WTC11 (cell line): ENCODE measurements around the gene FLT4. TPM values are rescaled to one million over a fixed set of nuclear protein-coding genes. Genes with fewer than 3 reads are reported as not detected.

Experiments
- ATAC-seq: fragments of 200-7000 bp; cut with Tn5 transposase; 2 replicates; pipeline ENCODE4 v1.10.0; 2021; ENCODE audit warnings: mild to moderate bottlenecking, moderate library complexity
- CTCF ChIA-PET: fragments of 300-600 bp; sonication (Branson Sonifier 250); formaldehyde crosslinking; loops from one replicate; lab custom pipeline; 2021; ENCODE audit warnings: antibody characterized with exemption; lab: Charles Lee
- POLR2A ChIA-PET: fragments of 350-600 bp; sonication (Branson Sonifier 250); formaldehyde crosslinking; loops from one replicate; lab custom pipeline; 2021; ENCODE audit warnings: antibody characterized with exemption; lab: Charles Lee
- DNase-seq: peaks from one replicate; pipeline ENCODE4 v3.0.0; 2021; ENCODE audit warnings: low spot score
- H3K27ac Mint-ChIP-seq: 2 replicates; pipeline ENCODE4 v1.8.0; 2021; ENCODE audit warnings: mixed read lengths
- H3K27me3 Mint-ChIP-seq: 2 replicates; pipeline ENCODE4 v1.8.0; 2021; ENCODE audit warnings: low read depth, mild to moderate bottlenecking, moderate library complexity, mixed read lengths
- H3K36me3 Mint-ChIP-seq: 2 replicates; pipeline ENCODE4 v1.8.0; 2021; ENCODE audit warnings: mixed read lengths
- H3K4me1 Mint-ChIP-seq: 2 replicates; pipeline ENCODE4 v1.8.0; 2022; ENCODE audit warnings: mixed read lengths
- H3K4me3 Mint-ChIP-seq: 2 replicates; pipeline ENCODE4 v1.8.0; 2021; ENCODE audit warnings: mild to moderate bottlenecking, moderate library complexity, mixed read lengths
- H3K9me3 Mint-ChIP-seq: 2 replicates; pipeline ENCODE4 v1.8.0; 2021; ENCODE audit warnings: mixed read lengths
- ARID4B ChIP-seq: sonication (generic); formaldehyde crosslinking; IDR thresholded peaks from 2 replicates; pipeline ENCODE4 v1.8.0; 2023; ENCODE audit warnings: missing genetic modification reagents, mild to moderate bottlenecking, borderline replicate concordance
- CREM ChIP-seq: sonication (generic); formaldehyde crosslinking; IDR thresholded peaks from 2 replicates; pipeline ENCODE4 v1.8.1; 2022; ENCODE audit warnings: mild to moderate bottlenecking, missing genetic modification reagents, moderate library complexity
- EMX1 ChIP-seq: fragments of 250-450 bp; sonication (Bioruptor Pico); IDR thresholded peaks from 2 replicates; pipeline ENCODE4 v1.8.0; 2021; ENCODE audit warnings: mild to moderate bottlenecking
- JAZF1 ChIP-seq: fragments of 250-450 bp; sonication (Bioruptor Pico); IDR thresholded peaks from 2 replicates; pipeline ENCODE4 v1.9.0; 2021; ENCODE audit warnings: moderate library complexity, mild to moderate bottlenecking, inconsistent platforms
- MYBL2 ChIP-seq: sonication (generic); formaldehyde crosslinking; IDR thresholded peaks from 2 replicates; pipeline ENCODE4 v1.8.1; 2023; ENCODE audit warnings: mild to moderate bottlenecking, moderate library complexity, missing genetic modification reagents
- NR1H2 ChIP-seq: sonication (generic); formaldehyde crosslinking; IDR thresholded peaks from 2 replicates; pipeline ENCODE4 v1.9.0; 2021; ENCODE audit warnings: mild to moderate bottlenecking, moderate library complexity, missing genetic modification reagents
- PRRX2 ChIP-seq: fragments of 250-450 bp; sonication (Bioruptor Pico); IDR thresholded peaks from 2 replicates; pipeline ENCODE4 v1.8.0; 2021; ENCODE audit warnings: mild to moderate bottlenecking
- RELA ChIP-seq: sonication (generic); formaldehyde crosslinking; IDR thresholded peaks from 2 replicates; pipeline ENCODE4 v1.8.1; 2022; ENCODE audit warnings: missing genetic modification reagents, mild to moderate bottlenecking, borderline replicate concordance
- SMAD3 ChIP-seq: sonication (generic); formaldehyde crosslinking; IDR thresholded peaks from 2 replicates; pipeline ENCODE4 v1.8.0; 2022; ENCODE audit warnings: missing genetic modification reagents, mild to moderate bottlenecking, borderline replicate concordance
- SOX15 ChIP-seq: fragments of 250-450 bp; sonication (Bioruptor Pico); IDR thresholded peaks from 2 replicates; pipeline ENCODE4 v1.9.0; 2021; ENCODE audit warnings: mild to moderate bottlenecking
- TEAD4 ChIP-seq: sonication (generic); formaldehyde crosslinking; IDR thresholded peaks from 2 replicates; pipeline ENCODE4 v1.8.0; 2022; ENCODE audit warnings: mild to moderate bottlenecking, missing genetic modification reagents
- ZBTB21 ChIP-seq: sonication (generic); formaldehyde crosslinking; IDR thresholded peaks from 2 replicates; pipeline ENCODE4 v1.8.1; 2023; ENCODE audit warnings: mild to moderate bottlenecking, missing genetic modification reagents, borderline replicate concordance
- ZNF219 ChIP-seq: sonication (generic); formaldehyde crosslinking; IDR thresholded peaks from 2 replicates; pipeline ENCODE4 v1.8.0; 2023; ENCODE audit warnings: missing genetic modification reagents, mild to moderate bottlenecking, borderline replicate concordance
- ZNF263 ChIP-seq: sonication (generic); formaldehyde crosslinking; IDR thresholded peaks from 2 replicates; pipeline ENCODE4 v1.8.1; 2022; ENCODE audit warnings: low read depth, mild to moderate bottlenecking, moderate library complexity, missing genetic modification reagents
- ZNF317 ChIP-seq: sonication (generic); formaldehyde crosslinking; IDR thresholded peaks from 2 replicates; pipeline ENCODE4 v1.8.1; 2023; ENCODE audit warnings: low read depth, mild to moderate bottlenecking, moderate library complexity, missing genetic modification reagents, borderline replicate concordance
- ZNF396 ChIP-seq: fragments of 250-450 bp; sonication (Bioruptor Pico); IDR thresholded peaks from 2 replicates; pipeline ENCODE4 v1.8.0; 2021; ENCODE audit warnings: mild to moderate bottlenecking, moderate library complexity, borderline replicate concordance
- ZNF671 ChIP-seq: fragments of 250-450 bp; sonication (Bioruptor Pico); IDR thresholded peaks from 2 replicates; pipeline ENCODE4 v1.8.0; 2021; ENCODE audit warnings: mild to moderate bottlenecking
- ZSCAN18 ChIP-seq: fragments of 250-450 bp; sonication (Bioruptor Pico); IDR thresholded peaks from 2 replicates; pipeline ENCODE4 v2.1.2; 2022; ENCODE audit warnings: mild to moderate bottlenecking, moderate library complexity
- total RNA-seq: library from RNA; stranded (reverse); gene quantifications from 3 replicates; pipeline ENCODE4 v1.2.3, GENCODE V29; 2021
- TF ChIP-seq, protein P1 (sequence below): sonication (generic); formaldehyde crosslinking; conservative IDR thresholded peaks from 2 replicates; pipeline ENCODE4 v1.8.1; 2023; ENCODE audit warnings: mild to moderate bottlenecking, low read depth, missing genetic modification reagents, moderate library complexity
- TF ChIP-seq, protein P2 (sequence below): sonication (generic); formaldehyde crosslinking; IDR thresholded peaks from 2 replicates; pipeline ENCODE4 v1.8.0; 2022; ENCODE audit warnings: mild to moderate bottlenecking, missing genetic modification reagents
- TF ChIP-seq, protein P3 (sequence below): sonication (generic); formaldehyde crosslinking; IDR thresholded peaks from 2 replicates; pipeline ENCODE4 v1.8.1; 2023; ENCODE audit warnings: mild to moderate bottlenecking, missing genetic modification reagents, borderline replicate concordance

The FLT4 gene
- total RNA-seq, 1 experiment from 2014 or later = 12.4 TPM

- no peak for DNase-seq
- H3K4me3 Mint-ChIP-seq = peak overlapping the region; percentile 67
- H3K27ac Mint-ChIP-seq = no peak overlapping the region
- H3K9me3 Mint-ChIP-seq = no peaks in the 10 kb centered on the region
- ATAC-seq = no peak
- TF ChIP-seq ZNF396 (CRISPR knock-in tag) = no peak
- TF ChIP-seq CREM (CRISPR knock-in tag) = no peak
- TF ChIP-seq ZNF317 = no peak
- no peak for TF ChIP-seq MYBL2 (CRISPR knock-in tag)
- TF ChIP-seq NR1H2 (CRISPR knock-in tag) = no peak
- peaks cover 48% of the 10 kb centered on the region for H3K27me3 Mint-ChIP-seq
- peaks cover 3% of the 10 kb centered on the region for H3K4me1 Mint-ChIP-seq
- CTCF ChIA-PET = interaction anchor here (1.1 to 1.6 kb wide), 3 partner anchors 13 to 27 kb away, joined by 3 to 4 read pairs (median 4); no protein-coding TSS in a partner anchor
- POLR2A ChIA-PET = interaction anchor here (0.5 to 1.0 kb wide), 2 partner anchors 39 to 101 kb away, joined by 4 to 5 read pairs; no protein-coding TSS in a partner anchor
- H3K36me3 Mint-ChIP-seq = no peaks in the 10 kb centered on the region
Measured at GRCh38 chr5:180592176-180592575, 57.2 kb downstream of the FLT4 start.

GRCh38 chr5:180591311-180591887 lies 58.0 kb downstream of the FLT4 start, which contains the start of gene SCGB3A1:
TSS of gene SCGB3A1 (minus strand) at chr5:180591499. CDS start at chr5:180591462, 37 bp downstream.
- peaks cover 3% of the 10 kb centered on the region for H3K4me1 Mint-ChIP-seq
- DNase-seq (no peak), ATAC-seq (peak; percentile 29)
- ChIA-PET POLR2A (interaction anchor here (0.5 to 1.0 kb wide), 2 partner anchors 39 to 100 kb away, joined by 4 to 5 read pairs; no protein-coding TSS in a partner anchor), CTCF (interaction anchor here (0.5 to 1.6 kb wide), 3 partner anchors 14 to 57 kb away, joined by 3 to 4 read pairs (median 3); no protein-coding TSS in a partner anchor)
- no peak within 1 kb of the TSS for H3K27ac Mint-ChIP-seq
- H3K27me3 Mint-ChIP-seq = peaks cover 48% of the 10 kb centered on the region
- peak within 1 kb of the TSS; percentile 67 for H3K4me3 Mint-ChIP-seq
- no peaks in the 10 kb centered on the region for H3K36me3 Mint-ChIP-seq
- H3K9me3 Mint-ChIP-seq = no peaks in the 10 kb centered on the region
- TF ChIP-seq PRRX2 (CRISPR knock-in tag) (no peak), ZNF671 (CRISPR knock-in tag) (no peak), RELA (CRISPR knock-in tag) (peak; percentile 30; the same call in 1 of the 2 replicates), ZBTB21 (CRISPR knock-in tag) (no peak), JAZF1 (CRISPR knock-in tag) (no peak), ZNF263 (no peak), ARID4B (no peak), ZSCAN18 (no peak), SMAD3 (CRISPR knock-in tag) (no peak), ZNF219 (CRISPR knock-in tag) (no peak), TEAD4 (no peak), EMX1 (CRISPR knock-in tag) (no peak), CREM (CRISPR knock-in tag) (0 out of 2 replicates have a peak, but pooled peaks have one; percentile 23), SOX15 (CRISPR knock-in tag) (no peak)
- TF ChIP-seq, protein P1, sequence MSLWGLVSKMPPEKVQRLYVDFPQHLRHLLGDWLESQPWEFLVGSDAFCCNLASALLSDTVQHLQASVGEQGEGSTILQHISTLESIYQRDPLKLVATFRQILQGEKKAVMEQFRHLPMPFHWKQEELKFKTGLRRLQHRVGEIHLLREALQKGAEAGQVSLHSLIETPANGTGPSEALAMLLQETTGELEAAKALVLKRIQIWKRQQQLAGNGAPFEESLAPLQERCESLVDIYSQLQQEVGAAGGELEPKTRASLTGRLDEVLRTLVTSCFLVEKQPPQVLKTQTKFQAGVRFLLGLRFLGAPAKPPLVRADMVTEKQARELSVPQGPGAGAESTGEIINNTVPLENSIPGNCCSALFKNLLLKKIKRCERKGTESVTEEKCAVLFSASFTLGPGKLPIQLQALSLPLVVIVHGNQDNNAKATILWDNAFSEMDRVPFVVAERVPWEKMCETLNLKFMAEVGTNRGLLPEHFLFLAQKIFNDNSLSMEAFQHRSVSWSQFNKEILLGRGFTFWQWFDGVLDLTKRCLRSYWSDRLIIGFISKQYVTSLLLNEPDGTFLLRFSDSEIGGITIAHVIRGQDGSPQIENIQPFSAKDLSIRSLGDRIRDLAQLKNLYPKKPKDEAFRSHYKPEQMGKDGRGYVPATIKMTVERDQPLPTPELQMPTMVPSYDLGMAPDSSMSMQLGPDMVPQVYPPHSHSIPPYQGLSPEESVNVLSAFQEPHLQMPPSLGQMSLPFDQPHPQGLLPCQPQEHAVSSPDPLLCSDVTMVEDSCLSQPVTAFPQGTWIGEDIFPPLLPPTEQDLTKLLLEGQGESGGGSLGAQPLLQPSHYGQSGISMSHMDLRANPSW = no peak
- TF ChIP-seq, protein P2, sequence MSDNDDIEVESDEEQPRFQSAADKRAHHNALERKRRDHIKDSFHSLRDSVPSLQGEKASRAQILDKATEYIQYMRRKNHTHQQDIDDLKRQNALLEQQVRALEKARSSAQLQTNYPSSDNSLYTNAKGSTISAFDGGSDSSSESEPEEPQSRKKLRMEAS (CRISPR knock-in tag) = no peak
- TF ChIP-seq, protein P3, sequence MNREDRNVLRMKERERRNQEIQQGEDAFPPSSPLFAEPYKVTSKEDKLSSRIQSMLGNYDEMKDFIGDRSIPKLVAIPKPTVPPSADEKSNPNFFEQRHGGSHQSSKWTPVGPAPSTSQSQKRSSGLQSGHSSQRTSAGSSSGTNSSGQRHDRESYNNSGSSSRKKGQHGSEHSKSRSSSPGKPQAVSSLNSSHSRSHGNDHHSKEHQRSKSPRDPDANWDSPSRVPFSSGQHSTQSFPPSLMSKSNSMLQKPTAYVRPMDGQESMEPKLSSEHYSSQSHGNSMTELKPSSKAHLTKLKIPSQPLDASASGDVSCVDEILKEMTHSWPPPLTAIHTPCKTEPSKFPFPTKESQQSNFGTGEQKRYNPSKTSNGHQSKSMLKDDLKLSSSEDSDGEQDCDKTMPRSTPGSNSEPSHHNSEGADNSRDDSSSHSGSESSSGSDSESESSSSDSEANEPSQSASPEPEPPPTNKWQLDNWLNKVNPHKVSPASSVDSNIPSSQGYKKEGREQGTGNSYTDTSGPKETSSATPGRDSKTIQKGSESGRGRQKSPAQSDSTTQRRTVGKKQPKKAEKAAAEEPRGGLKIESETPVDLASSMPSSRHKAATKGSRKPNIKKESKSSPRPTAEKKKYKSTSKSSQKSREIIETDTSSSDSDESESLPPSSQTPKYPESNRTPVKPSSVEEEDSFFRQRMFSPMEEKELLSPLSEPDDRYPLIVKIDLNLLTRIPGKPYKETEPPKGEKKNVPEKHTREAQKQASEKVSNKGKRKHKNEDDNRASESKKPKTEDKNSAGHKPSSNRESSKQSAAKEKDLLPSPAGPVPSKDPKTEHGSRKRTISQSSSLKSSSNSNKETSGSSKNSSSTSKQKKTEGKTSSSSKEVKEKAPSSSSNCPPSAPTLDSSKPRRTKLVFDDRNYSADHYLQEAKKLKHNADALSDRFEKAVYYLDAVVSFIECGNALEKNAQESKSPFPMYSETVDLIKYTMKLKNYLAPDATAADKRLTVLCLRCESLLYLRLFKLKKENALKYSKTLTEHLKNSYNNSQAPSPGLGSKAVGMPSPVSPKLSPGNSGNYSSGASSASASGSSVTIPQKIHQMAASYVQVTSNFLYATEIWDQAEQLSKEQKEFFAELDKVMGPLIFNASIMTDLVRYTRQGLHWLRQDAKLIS = no peak
